Activated CD4-positive, CD25-positive, alpha-beta regulatory T cell treated with anti-CD3 and anti-CD28 coated beads, Interleukin-2, amount 50 U/mL, for 16 hours (primary cell): Measurements from ENCODE around the gene C17orf100.

Source experiments
- DNase-seq: peaks from one replicate; pipeline ENCODE4 v3.0.0-alpha.2; 2020; ENCODE audit warnings: low read depth, low spot score

C17orf100 gene

GRCh38 chr17:6651354-6651918, at the start of gene C17orf100, which contains the start of gene MED31:
Gene C17orf100 (plus strand): TSS chr17:6651762. CDS start chr17:6651914, 152 bp downstream.
Gene MED31 (minus strand): TSS chr17:6651605. CDS start chr17:6651528, 77 bp downstream.
- peak; percentile 90 for DNase-seq

- no peak for DNase-seq
These were observed 49.4 kb upstream of the C17orf100 start for GRCh38 chr17:6602141-6602540.

GRCh38 chr17:6603744-6604325, 47.7 kb upstream of the C17orf100 start:
- no peak for DNase-seq

- DNase-seq = no peak
These were observed 46.4 kb upstream of the C17orf100 start for GRCh38 chr17:6605142-6605541.

GRCh38 chr17:6608321-6608720, 43.2 kb upstream of the C17orf100 start:
- no peak for DNase-seq

GRCh38 chr17:6610011-6610410, 41.6 kb upstream of the C17orf100 start:
- no peak for DNase-seq

GRCh38 chr17:6611231-6611630, 40.3 kb upstream of the C17orf100 start:
- no peak for DNase-seq

- no peak for DNase-seq
These were observed 27.6 kb upstream of the C17orf100 start for GRCh38 chr17:6623941-6624340.

- no peak for DNase-seq
These were observed 24.9 kb upstream of the C17orf100 start for GRCh38 chr17:6626616-6627015.

- DNase-seq = no peak
These were observed 24.5 kb upstream of the C17orf100 start for GRCh38 chr17:6627019-6627418.

- no peak for DNase-seq
These were observed 21.2 kb upstream of the C17orf100 start for GRCh38 chr17:6630390-6630789.

GRCh38 chr17:6632530-6632929, 19.0 kb upstream of the C17orf100 start:
- DNase-seq = no peak

- DNase-seq = no peak
These were observed 18.3 kb upstream of the C17orf100 start for GRCh38 chr17:6633263-6633662.

GRCh38 chr17:6636105-6636504, 15.5 kb upstream of the C17orf100 start:
- no peak for DNase-seq

GRCh38 chr17:6636616-6637457, 14.7 kb upstream of the C17orf100 start:
- no peak for DNase-seq

GRCh38 chr17:6637458-6637840, 14.1 kb upstream of the C17orf100 start:
- no peak for DNase-seq

- no peak for DNase-seq
These were observed 13.3 kb upstream of the C17orf100 start for GRCh38 chr17:6638046-6638908.

GRCh38 chr17:6639014-6639585, 12.5 kb upstream of the C17orf100 start:
- no peak for DNase-seq

- DNase-seq = no peak
These were observed 11.7 kb upstream of the C17orf100 start for GRCh38 chr17:6639586-6640535.

GRCh38 chr17:6640536-6641246, 10.9 kb upstream of the C17orf100 start, which contains the start of the genes KIAA0753 and TXNDC17:
Gene KIAA0753 (minus strand): TSS chr17:6640711. CDS start chr17:6635103, 5,608 bp downstream.
Gene TXNDC17 (plus strand): TSS chr17:6641060. CDS start chr17:6641083, 23 bp downstream.
- peak; percentile 77 for DNase-seq
